GM23338 (cell line): ENCODE measurements around the gene MTA3. TPM values are rescaled to one million over a fixed set of nuclear protein-coding genes. Genes with fewer than 3 reads are reported as not detected.

ENCODE experiments used
- ATAC-seq: fragments of 200-7000 bp; cut with Tn5 transposase; 3 replicates; pipeline ENCODE4 v1.9.1; 2020
- DNase-seq: peaks from one replicate; pipeline ENCODE4 v3.0.0-alpha.2; 2015; ENCODE audit warnings: low spot score
- H2AFZ ChIP-seq: fragments of 200-600 bp; sonication (generic); 2 replicates; pipeline ENCODE4 v1.8.0; 2016; ENCODE audit warnings: antibody characterized with exemption, mild to moderate bottlenecking, moderate library complexity
- H3F3A ChIP-seq: fragments of 200-600 bp; sonication (generic); replicated peaks from 2 replicates; pipeline ENCODE4 v1.8.0; 2017; ENCODE audit warnings: antibody characterized with exemption, mixed run types, low read depth
- H3K27ac ChIP-seq: fragments of 200-600 bp; sonication (generic); 2 replicates; pipeline ENCODE4 v1.6.1; 2016; ENCODE audit warnings: low read depth
- H3K27me3 ChIP-seq: fragments of 200-600 bp; sonication (generic); 2 replicates; pipeline ENCODE4 v1.8.0; 2016; ENCODE audit warnings: mild to moderate bottlenecking, mixed run types, moderate library complexity; ENCODE audit not compliant: insufficient read depth
- H3K36me3 ChIP-seq: fragments of 200-600 bp; sonication (generic); 2 replicates; pipeline ENCODE4 v1.8.0; 2016; ENCODE audit warnings: mild to moderate bottlenecking; ENCODE audit not compliant: insufficient read depth
- H3K4me1 ChIP-seq: fragments of 200-600 bp; sonication (generic); 2 replicates; pipeline ENCODE4 v1.8.0; 2016; ENCODE audit warnings: mild to moderate bottlenecking, moderate library complexity; ENCODE audit not compliant: insufficient read depth
- H3K4me2 ChIP-seq: fragments of 200-600 bp; sonication (generic); 2 replicates; pipeline ENCODE4 v1.7.1; 2017; ENCODE audit warnings: mixed run types
- H3K4me3 ChIP-seq: fragments of 200-600 bp; sonication (generic); 2 replicates; pipeline ENCODE4 v1.6.1; 2016; ENCODE audit warnings: mixed run types
- H3K79me2 ChIP-seq: fragments of 200-600 bp; sonication (generic); replicated peaks from 2 replicates; pipeline ENCODE4 v1.8.0; 2017; ENCODE audit warnings: mild to moderate bottlenecking; ENCODE audit not compliant: insufficient read depth
- H3K9me2 ChIP-seq: fragments of 200-600 bp; sonication (generic); 2 replicates; pipeline ENCODE4 v1.8.0; 2017; ENCODE audit not compliant: insufficient read depth
- H4K20me1 ChIP-seq: fragments of 200-600 bp; sonication (generic); replicated peaks from 2 replicates; pipeline ENCODE4 v1.8.0; 2017; ENCODE audit warnings: mild to moderate bottlenecking; ENCODE audit not compliant: insufficient read depth
- H3K27ac Mint-ChIP-seq: 2 replicates; pipeline ENCODE4 v1.8.0; 2020; ENCODE audit warnings: inconsistent platforms, mild to moderate bottlenecking, moderate library complexity, mixed read lengths
- H3K27me3 Mint-ChIP-seq: 3 replicates; pipeline ENCODE4 v1.8.0; 2022; ENCODE audit warnings: low read depth, mild to moderate bottlenecking, moderate library complexity, mixed read lengths, inconsistent platforms; ENCODE audit not compliant: insufficient read depth, poor library complexity
- H3K36me3 Mint-ChIP-seq: 3 replicates; pipeline ENCODE4 v1.8.0; 2021; ENCODE audit warnings: low read depth, mild to moderate bottlenecking, inconsistent platforms, moderate library complexity, mixed read lengths
- H3K4me1 Mint-ChIP-seq: 3 replicates; pipeline ENCODE4 v1.8.0; 2020; ENCODE audit warnings: mild to moderate bottlenecking, inconsistent platforms, mixed read lengths
- H3K4me3 Mint-ChIP-seq: 3 replicates; pipeline ENCODE4 v1.8.0; 2021; ENCODE audit warnings: moderate library complexity, mild to moderate bottlenecking, inconsistent platforms, mixed read lengths
- H3K9me3 Mint-ChIP-seq: 3 replicates; pipeline ENCODE4 v1.8.0; 2020; ENCODE audit warnings: moderate library complexity, mild to moderate bottlenecking, inconsistent platforms, mixed read lengths
- CREB1 ChIP-seq: fragments of 250-450 bp; sonication (Bioruptor Pico); IDR thresholded peaks from 2 replicates; pipeline ENCODE4 v1.5.0; 2020; ENCODE audit warnings: low read depth, mild to moderate bottlenecking, moderate library complexity
- CTCF ChIP-seq, 2 experiments: fragments of 200-600 bp in 1 of 2; sonication (generic) in 1 of 2; conservative IDR thresholded peaks; 2 replicates each; pipeline versions ENCODE4 v1.5.1 to v1.6.1; 2016 to 2017; ENCODE audit warnings: antibody characterized with exemption in 2 of 2, low read depth in 2 of 2, mild to moderate bottlenecking in 2 of 2, moderate library complexity in 1 of 2
- ETS1 ChIP-seq: IDR thresholded peaks from 2 replicates; pipeline ENCODE4 v1.6.1; 2016; ENCODE audit warnings: antibody characterized with exemption
- EZH2 ChIP-seq: fragments of 200-600 bp; sonication (generic); IDR thresholded peaks from one replicate; pipeline ENCODE4 v1.8.0; 2017; ENCODE audit warnings: antibody characterized with exemption, mild to moderate bottlenecking, low read depth; ENCODE audit not compliant: unreplicated experiment
- EZH2phosphoT487 ChIP-seq: fragments of 200-600 bp; sonication (generic); IDR thresholded peaks from one replicate; pipeline ENCODE4 v1.8.1; 2018; ENCODE audit warnings: antibody characterized with exemption; ENCODE audit not compliant: unreplicated experiment
- JUNB ChIP-seq: IDR thresholded peaks from one replicate; pipeline ENCODE4 v1.6.1; 2016; ENCODE audit warnings: antibody characterized with exemption; ENCODE audit not compliant: unreplicated experiment
- NANOG ChIP-seq: IDR thresholded peaks from 2 replicates; pipeline ENCODE4 v1.6.1; 2016; ENCODE audit warnings: antibody characterized with exemption, borderline replicate concordance
- POLR2AphosphoS5 ChIP-seq: IDR thresholded peaks from 2 replicates; pipeline ENCODE4 v1.6.1; 2016; ENCODE audit warnings: antibody characterized with exemption, low read depth
- REST ChIP-seq: IDR thresholded peaks from one replicate; pipeline ENCODE4 v1.6.1; 2018; ENCODE audit warnings: antibody characterized with exemption; ENCODE audit not compliant: unreplicated experiment
- STAT1 ChIP-seq: IDR thresholded peaks from one replicate; pipeline ENCODE4 v1.6.1; 2016; ENCODE audit warnings: antibody characterized with exemption; ENCODE audit not compliant: unreplicated experiment
- ZNF114 ChIP-seq: fragments of 250-450 bp; sonication (Bioruptor Pico); IDR thresholded peaks from 2 replicates; pipeline ENCODE4 v1.5.0; 2020; ENCODE audit warnings: mild to moderate bottlenecking, moderate library complexity
- ZNF331 ChIP-seq: fragments of 250-450 bp; sonication (Bioruptor Pico); IDR thresholded peaks from 2 replicates; pipeline ENCODE4 v1.5.0; 2020; ENCODE audit warnings: low read depth, mild to moderate bottlenecking, moderate library complexity
- ZNF462 ChIP-seq: fragments of 250-450 bp; sonication (Bioruptor Pico); IDR thresholded peaks from 2 replicates; pipeline ENCODE4 v1.5.0; 2020; ENCODE audit warnings: mild to moderate bottlenecking, moderate library complexity
- polyA plus RNA-seq: library from polyadenylated mRNA; unstranded; fragments of >200 nt; fragmentation: Nextera tagmentation; extraction: Ambion mirVana; gene quantifications from 2 replicates; pipeline ENCODE4 v1.2.1, GENCODE V29; 2016
- total RNA-seq: library from RNA; depleted of rRNA; stranded (reverse); fragments of >200 nt; shearing (Covaris generic); gene quantifications from 2 replicates; pipeline ENCODE4 v1.2.3, GENCODE V29; 2014

The MTA3 gene
- total and polyA plus RNA-seq, 2 experiments from 2014 or later: 162 to 208 TPM

DNA sequence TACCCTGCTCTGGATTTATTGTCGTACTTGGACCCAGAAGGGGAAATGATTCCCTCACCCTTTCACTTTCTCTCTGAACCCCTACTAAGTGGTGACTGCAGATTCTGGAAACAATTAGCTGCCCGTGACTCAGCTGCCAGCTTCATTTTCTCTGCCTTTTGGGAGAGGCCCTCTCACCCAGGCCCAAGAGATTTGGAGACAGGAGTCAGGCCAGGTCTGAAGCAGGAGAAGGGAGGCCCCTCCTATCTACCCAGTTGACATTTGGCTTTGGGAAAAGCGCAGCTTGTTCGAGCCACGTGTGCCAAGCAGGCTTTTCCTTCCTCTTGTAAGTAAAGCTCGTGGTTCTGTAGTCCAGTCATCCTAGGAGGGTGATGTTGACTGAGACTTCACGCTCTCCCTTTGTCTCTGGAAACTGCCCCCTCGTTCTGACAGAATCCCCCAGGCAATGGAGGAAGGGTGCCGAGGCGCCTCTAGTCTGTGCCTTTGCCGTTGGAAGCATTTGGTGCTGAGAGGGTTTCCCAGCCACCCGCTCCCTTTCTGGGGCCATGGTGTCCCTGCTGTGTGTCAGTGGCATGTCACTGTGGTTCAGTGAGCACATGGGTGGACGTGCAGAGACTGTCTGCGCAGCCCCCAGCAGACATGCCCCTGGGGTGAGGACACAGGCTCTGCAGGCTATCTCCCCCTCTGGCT, 186.9 kb downstream of the MTA3 start:
- peaks cover 14% of the 10 kb centered on the region for H3K4me1 Mint-ChIP-seq
- Histone ChIP-seq H3K79me2 (no peaks in the 10 kb centered on the region), H3F3A (no peaks in the 10 kb centered on the region), H3K9me2 (no peaks in the 10 kb centered on the region), H3K27ac (no peak overlapping the region), H2AFZ (no peak overlapping the region), H3K27me3 (no peaks in the 10 kb centered on the region), H3K4me3 (no peak overlapping the region), H4K20me1 (0 out of 2 replicates have a peak, but pooled peaks cover under 1% of the 10 kb centered on the region), H3K4me1 (0 out of 2 replicates have a peak, but pooled peaks cover 6% of the 10 kb centered on the region), H3K36me3 (no peaks in the 10 kb centered on the region), H3K4me2 (no peak overlapping the region)
- TF ChIP-seq EZH2phosphoT487: no peak
- no peak for TF ChIP-seq REST
- TF ChIP-seq ETS1: no peak
- TF ChIP-seq EZH2: no peak
- TF ChIP-seq ZNF331 (CRISPR knock-in tag): no peak
- TF ChIP-seq CTCF (conservative IDR thresholded peaks at IDR 0.05; ENCODE audit: low read depth in 2 of 2): no peak
- no peak for TF ChIP-seq JUNB
- no peak for TF ChIP-seq POLR2AphosphoS5
- TF ChIP-seq ZNF462 (CRISPR knock-in tag): no peak
- no peak for TF ChIP-seq NANOG
- no peak for TF ChIP-seq CREB1 (CRISPR knock-in tag)
- TF ChIP-seq STAT1: no peak
- no peak for TF ChIP-seq ZNF114 (CRISPR knock-in tag)
- H3K27ac Mint-ChIP-seq: 0 out of 2 replicates have a peak overlapping the region, but pooled peaks have one; percentile 47
- peaks cover 8% of the 10 kb centered on the region for H3K27me3 Mint-ChIP-seq
- no peak overlapping the region for H3K4me3 Mint-ChIP-seq
- no peak for ATAC-seq
- H3K9me3 Mint-ChIP-seq: no peaks in the 10 kb centered on the region
- DNase-seq: no peak
- no peaks in the 10 kb centered on the region; the same call in 2 of the 3 replicates for H3K36me3 Mint-ChIP-seq
